ENCODE data around the gene KNTC1.

KNTC1 gene

GRCh38 chr12:122519418-122519817, 7.6 kb upstream of the KNTC1 start:
- H3K27ac ChIP-seq (ENCODE audit: extremely low read depth, low read depth, low read length): no peak overlapping the region
- H3K4me1 ChIP-seq (ENCODE audit: control insufficient read depth, insufficient read depth, low read length): peaks cover 16% of the 10 kb centered on the region
- POLR2A ChIA-PET: interaction anchor here (1.0 kb wide), 1 partner anchor 11 kb away, joined by 4 read pairs; no protein-coding TSS in a partner anchor
- H3K9me3 ChIP-seq (ENCODE audit: control insufficient read depth, insufficient read depth, low read depth, low read length): no peaks in the 10 kb centered on the region
- TF ChIP-seq SALL2 (tag by site-specific recombination; IDR thresholded peaks at IDR 0.05; ENCODE audit: borderline replicate concordance): no peak
- no peak for TF ChIP-seq BCL11A (tag by site-specific recombination; IDR thresholded peaks at IDR 0.05; ENCODE audit: low read depth)
- TF ChIP-seq ZNF629 (tag by site-specific recombination; IDR thresholded peaks at IDR 0.05): no peak
- no peak for TF ChIP-seq KLF17 (tag by site-specific recombination; IDR thresholded peaks at IDR 0.05)
- H3K4me3 ChIP-seq (ENCODE audit: low read depth, low read length): no peak overlapping the region
- H3K36me3 ChIP-seq (ENCODE audit: control insufficient read depth in 2 of 2, insufficient read depth in 1 of 2, low read length in 2 of 2): peaks cover 88 to 93% of the 10 kb centered on the region in 2 experiments
- CTCF ChIA-PET: interaction anchor here (1.9 kb wide), 1 partner anchor 9 kb away, joined by 5 read pairs; no protein-coding TSS in a partner anchor

- CTCF ChIA-PET: interaction anchor here (1.0 to 1.9 kb wide), 2 partner anchors 10 to 120 kb away, joined by 3 to 5 read pairs; no protein-coding TSS in a partner anchor
- POLR2A ChIA-PET: no interaction called here
- Histone ChIP-seq H3K4me3 (ENCODE audit: low read depth, low read length) (no peak overlapping the region), H3K27ac (ENCODE audit: extremely low read depth, low read depth, low read length) (no peak overlapping the region), H3K4me1 (ENCODE audit: control insufficient read depth, insufficient read depth, low read length) (peaks cover 17% of the 10 kb centered on the region), H3K9me3 (ENCODE audit: control insufficient read depth, insufficient read depth, low read depth, low read length) (no peaks in the 10 kb centered on the region), H3K36me3 (ENCODE audit: control insufficient read depth in 2 of 2, insufficient read depth in 1 of 2, low read length in 2 of 2) (peaks cover 76 to 86% of the 10 kb centered on the region in 2 experiments)
- no peak for TF ChIP-seq ZNF341 (tag by site-specific recombination; IDR thresholded peaks at IDR 0.05; ENCODE audit: low read depth)
- TF ChIP-seq ZNF433 (tag by site-specific recombination; IDR thresholded peaks at IDR 0.05; ENCODE audit: low read depth): no peak
- TF ChIP-seq ZBTB1 (tag by site-specific recombination; IDR thresholded peaks at IDR 0.05): no peak
- TF ChIP-seq ZNF221 (tag by site-specific recombination; IDR thresholded peaks at IDR 0.05; ENCODE audit: borderline replicate concordance): no peak
- no peak for TF ChIP-seq ZNF585B (tag by site-specific recombination; IDR thresholded peaks at IDR 0.05)
- TF ChIP-seq MYNN (tag by site-specific recombination; IDR thresholded peaks at IDR 0.05; ENCODE audit: borderline replicate concordance): no peak
- TF ChIP-seq ZNF658 (tag by site-specific recombination; IDR thresholded peaks at IDR 0.05): no peak
- TF ChIP-seq ZNF610 (tag by site-specific recombination; IDR thresholded peaks at IDR 0.05; ENCODE audit: borderline replicate concordance): no peak
- TF ChIP-seq HOXD13 (CRISPR knock-in tag; IDR thresholded peaks at IDR 0.05; ENCODE audit: borderline replicate concordance): no peak
- TF ChIP-seq AEBP2 (tag by site-specific recombination; IDR thresholded peaks at IDR 0.05; ENCODE audit: borderline replicate concordance): no peak
These were observed 6.4 kb upstream of the KNTC1 start for GRCh38 chr12:122520676-122521075.

GRCh38 chr12:122523280-122523679, 3.8 kb upstream of the KNTC1 start:
- Histone ChIP-seq H3K36me3 (ENCODE audit: control insufficient read depth in 2 of 2, insufficient read depth in 1 of 2, low read length in 2 of 2) (peaks cover 49 to 60% of the 10 kb centered on the region in 2 experiments), H3K4me1 (ENCODE audit: control insufficient read depth, insufficient read depth, low read length) (peaks cover 17% of the 10 kb centered on the region), H3K9me3 (ENCODE audit: control insufficient read depth, insufficient read depth, low read depth, low read length) (no peaks in the 10 kb centered on the region), H3K27ac (ENCODE audit: extremely low read depth, low read depth, low read length) (no peak overlapping the region), H3K4me3 (ENCODE audit: low read depth, low read length) (peak overlapping the region; percentile 58; the same call in 1 of the 2 replicates)
- POLR2A ChIA-PET: no interaction called here
- CTCF ChIA-PET: no interaction called here
- TF ChIP-seq ZBTB44 (tag by site-specific recombination; IDR thresholded peaks at IDR 0.05) (no peak), ZNF514 (tag by site-specific recombination; IDR thresholded peaks at IDR 0.05) (no peak), ZNF488 (tag by site-specific recombination; IDR thresholded peaks at IDR 0.05) (no peak), ZBTB1 (tag by site-specific recombination; IDR thresholded peaks at IDR 0.05) (no peak), ZBTB49 (tag by site-specific recombination; IDR thresholded peaks at IDR 0.05; ENCODE audit: low read depth) (no peak), ZBTB10 (tag by site-specific recombination; IDR thresholded peaks at IDR 0.05) (no peak), ZNF549 (tag by site-specific recombination; IDR thresholded peaks at IDR 0.05) (no peak), ZFP37 (tag by site-specific recombination; IDR thresholded peaks at IDR 0.05) (no peak), ZNF707 (tag by site-specific recombination; IDR thresholded peaks at IDR 0.05) (no peak)
